ENCODE results near the gene ANKRD13B. TPM values are rescaled to one million over a fixed set of nuclear protein-coding genes. Genes with fewer than 3 reads are reported as not detected.

ANKRD13B gene
- total RNA-seq, 2 donors from 2014 or later = 2.7 to 30.0 TPM

DNA sequence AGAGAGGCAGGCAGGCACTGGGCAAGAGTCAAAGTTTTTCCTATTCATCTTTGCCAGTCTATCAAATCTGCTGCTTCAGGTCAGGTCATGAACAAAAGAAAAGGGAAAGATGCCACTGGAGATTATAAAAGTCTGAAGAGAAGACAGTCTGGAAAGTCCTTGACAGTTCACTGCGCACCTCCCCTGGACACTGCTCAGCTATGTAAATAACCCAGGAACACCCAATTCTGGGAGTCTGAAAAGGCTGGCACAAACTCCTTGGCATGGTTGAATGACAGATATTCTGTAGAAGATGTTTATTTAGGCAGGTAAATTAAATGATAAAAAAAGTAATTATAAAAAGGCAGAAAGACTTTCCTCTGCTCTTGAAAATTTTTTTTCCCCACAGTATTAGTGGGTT, 35.0 kb downstream of the ANKRD13B start:
- DNase-seq (ENCODE audit: low spot score) = peak; percentile 76
- Histone ChIP-seq H3K36me3 (no peaks in the 10 kb centered on the region), H3K4me1 (replicated peaks) (peaks cover 5% of the 10 kb centered on the region), H3K9me3 (no peaks in the 10 kb centered on the region), H3K4me3 (no peak overlapping the region), H3K27me3 (replicated peaks; ENCODE audit: insufficient read depth) (no peaks in the 10 kb centered on the region), H3K27ac (peak overlapping the region in 1 of 2 donors; percentile 23)
- intact Hi-C loops (cut with DNase I) = loop anchor here (5.0 kb wide), 1 partner anchor 134 kb away; no protein-coding TSS in a partner anchor
- 22% methylated on average over 1 of the region's 1 CpG for WGBS
- TF ChIP-seq POLR2A (IDR thresholded peaks at IDR 0.05) (no peak), POLR2AphosphoS5 (IDR thresholded peaks at IDR 0.05) (peak; percentile 85)

DNA sequence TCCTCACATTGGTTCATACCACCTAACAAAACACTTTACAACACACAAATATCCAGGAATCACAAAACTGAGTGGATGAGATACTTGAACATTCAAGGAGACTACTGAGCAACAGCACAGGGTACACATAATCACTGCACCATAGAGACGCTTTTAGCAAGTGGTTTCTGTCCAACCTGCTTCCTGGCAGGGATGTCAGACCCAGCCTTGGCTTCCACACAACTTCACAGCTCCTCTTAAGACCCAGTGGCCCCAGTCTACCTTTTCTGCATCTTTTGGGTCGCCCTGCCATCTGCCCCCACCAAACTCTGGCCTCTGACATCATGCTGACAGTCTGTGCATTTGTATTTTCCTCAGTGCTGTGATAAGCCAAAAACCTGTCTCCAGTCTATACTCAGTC, 35.7 kb downstream of the ANKRD13B start:
- Histone ChIP-seq H3K4me3 (no peak overlapping the region), H3K4me1 (replicated peaks) (peaks cover 5% of the 10 kb centered on the region), H3K27me3 (replicated peaks; ENCODE audit: insufficient read depth) (no peaks in the 10 kb centered on the region), H3K36me3 (no peaks in the 10 kb centered on the region), H3K9me3 (no peaks in the 10 kb centered on the region), H3K27ac (no peak overlapping the region)
- WGBS = 56% methylated on average over 2 of the region's 2 CpGs
- TF ChIP-seq POLR2A (IDR thresholded peaks at IDR 0.05) (no peak), POLR2AphosphoS5 (IDR thresholded peaks at IDR 0.05) (no peak)
- TF ChIP-seq, protein P1, sequence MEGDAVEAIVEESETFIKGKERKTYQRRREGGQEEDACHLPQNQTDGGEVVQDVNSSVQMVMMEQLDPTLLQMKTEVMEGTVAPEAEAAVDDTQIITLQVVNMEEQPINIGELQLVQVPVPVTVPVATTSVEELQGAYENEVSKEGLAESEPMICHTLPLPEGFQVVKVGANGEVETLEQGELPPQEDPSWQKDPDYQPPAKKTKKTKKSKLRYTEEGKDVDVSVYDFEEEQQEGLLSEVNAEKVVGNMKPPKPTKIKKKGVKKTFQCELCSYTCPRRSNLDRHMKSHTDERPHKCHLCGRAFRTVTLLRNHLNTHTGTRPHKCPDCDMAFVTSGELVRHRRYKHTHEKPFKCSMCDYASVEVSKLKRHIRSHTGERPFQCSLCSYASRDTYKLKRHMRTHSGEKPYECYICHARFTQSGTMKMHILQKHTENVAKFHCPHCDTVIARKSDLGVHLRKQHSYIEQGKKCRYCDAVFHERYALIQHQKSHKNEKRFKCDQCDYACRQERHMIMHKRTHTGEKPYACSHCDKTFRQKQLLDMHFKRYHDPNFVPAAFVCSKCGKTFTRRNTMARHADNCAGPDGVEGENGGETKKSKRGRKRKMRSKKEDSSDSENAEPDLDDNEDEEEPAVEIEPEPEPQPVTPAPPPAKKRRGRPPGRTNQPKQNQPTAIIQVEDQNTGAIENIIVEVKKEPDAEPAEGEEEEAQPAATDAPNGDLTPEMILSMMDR (IDR thresholded peaks at IDR 0.05) = no peak
- intact Hi-C loops (cut with DNase I) = loop anchor here (5.0 kb wide), 1 partner anchor 134 kb away; no protein-coding TSS in a partner anchor
- no peak for DNase-seq (ENCODE audit: low spot score)

DNA sequence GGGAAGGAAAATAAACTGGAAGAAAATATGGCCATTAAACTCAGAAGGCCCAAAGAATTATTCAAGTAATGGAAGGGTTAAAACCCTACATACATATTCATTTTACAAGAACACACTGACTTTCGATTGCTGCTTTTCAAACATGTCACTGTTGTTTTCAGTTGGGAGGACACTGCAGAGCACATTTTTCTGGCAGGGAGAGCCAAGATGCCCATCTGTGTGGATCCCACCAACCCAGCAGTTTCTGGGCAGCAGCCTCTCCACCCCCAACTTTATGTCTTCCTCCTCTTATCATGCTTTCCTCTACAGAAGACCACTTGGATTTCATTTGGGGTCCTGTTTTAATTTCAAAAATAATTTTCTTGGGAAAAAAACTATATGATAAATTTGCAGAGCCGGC, 36.9 kb downstream of the ANKRD13B start:
- no peak overlapping the region for H3K4me3 ChIP-seq
- DNase-seq (ENCODE audit: low spot score) = no peak
- TF ChIP-seq, protein P1 (IDR thresholded peaks at IDR 0.05) = no peak
- no peak for TF ChIP-seq POLR2AphosphoS5 (IDR thresholded peaks at IDR 0.05)
- TF ChIP-seq POLR2A (IDR thresholded peaks at IDR 0.05) = no peak
- intact Hi-C loops (cut with DNase I) = loop anchor here (5.0 kb wide), 1 partner anchor 132 kb away; no protein-coding TSS in a partner anchor
- WGBS = 50% methylated on average over 2 of the region's 2 CpGs
- no peaks in the 10 kb centered on the region for H3K9me3 ChIP-seq
- H3K4me1 ChIP-seq (replicated peaks) = peaks cover 5% of the 10 kb centered on the region
- no peaks in the 10 kb centered on the region for H3K27me3 ChIP-seq (replicated peaks; ENCODE audit: insufficient read depth)
- no peak overlapping the region for H3K27ac ChIP-seq
- H3K36me3 ChIP-seq = no peaks in the 10 kb centered on the region

DNA sequence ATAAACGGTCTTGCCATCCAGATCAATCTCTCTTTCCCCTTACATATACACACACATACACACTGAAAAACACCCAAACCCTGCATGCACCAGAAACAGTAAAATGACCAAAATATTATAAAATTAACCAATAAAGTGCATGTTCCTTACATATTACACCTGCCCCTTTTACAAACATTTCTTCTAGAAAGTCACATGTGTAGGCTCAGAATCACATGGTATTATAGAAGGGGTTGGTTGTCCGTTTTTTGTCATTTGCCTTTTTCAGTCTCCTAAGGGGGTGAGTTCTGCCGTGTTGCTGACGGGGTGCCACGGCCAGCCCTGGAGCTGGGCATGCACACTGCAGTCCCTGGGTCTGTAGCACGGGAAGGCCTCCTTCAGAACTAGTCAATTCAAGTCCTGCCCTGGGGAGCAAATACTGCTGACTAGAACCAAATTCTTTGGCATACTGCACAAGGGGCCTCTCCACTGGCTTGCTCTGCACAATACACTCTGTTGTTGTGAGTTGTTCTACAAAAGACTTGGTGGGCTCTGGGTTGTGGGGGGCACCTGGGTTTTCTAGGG, 37.8 kb downstream of the ANKRD13B start:
- no peak for DNase-seq (ENCODE audit: low spot score)
- Histone ChIP-seq H3K9me3 (no peaks in the 10 kb centered on the region), H3K36me3 (no peaks in the 10 kb centered on the region), H3K4me3 (no peak overlapping the region), H3K27ac (no peak overlapping the region), H3K4me1 (replicated peaks) (peaks cover 5% of the 10 kb centered on the region), H3K27me3 (replicated peaks; ENCODE audit: insufficient read depth) (no peaks in the 10 kb centered on the region)
- WGBS = 85% methylated on average over 6 of the region's 6 CpGs
- intact Hi-C loops (cut with DNase I) = no loop called here
- TF ChIP-seq, protein P1 (IDR thresholded peaks at IDR 0.05) = no peak
- no peak for TF ChIP-seq POLR2A (IDR thresholded peaks at IDR 0.05)
- no peak for TF ChIP-seq POLR2AphosphoS5 (IDR thresholded peaks at IDR 0.05)

DNA sequence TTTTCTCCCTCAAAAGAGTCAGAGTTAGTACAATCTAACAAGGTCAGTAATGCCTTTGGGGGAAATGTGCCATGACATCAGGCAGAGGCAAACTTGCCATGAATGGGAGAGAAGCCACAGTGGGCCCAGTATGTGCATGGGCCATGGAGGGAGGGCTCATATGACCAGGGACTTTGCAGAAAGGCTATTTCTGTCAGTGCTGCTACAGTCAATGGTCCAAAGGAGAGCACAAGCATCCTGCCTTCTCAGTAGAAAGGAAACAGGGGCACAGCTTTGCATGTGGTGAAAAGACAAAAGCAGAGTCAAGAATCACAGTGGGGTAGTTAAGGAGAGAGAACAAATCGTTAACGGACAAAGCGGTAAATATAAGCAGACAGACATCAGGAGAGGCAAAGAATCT, 41.0 kb downstream of the ANKRD13B start:
- DNase-seq (ENCODE audit: low spot score) = no peak
- peaks cover under 1% of the 10 kb centered on the region for H3K4me1 ChIP-seq (replicated peaks)
- intact Hi-C loops (cut with DNase I) = no loop called here
- H3K27me3 ChIP-seq (replicated peaks; ENCODE audit: insufficient read depth) = no peaks in the 10 kb centered on the region
- WGBS = 93% methylated on average over 3 of the region's 3 CpGs
- no peak overlapping the region for H3K4me3 ChIP-seq
- TF ChIP-seq, protein P1 (IDR thresholded peaks at IDR 0.05) = no peak
- TF ChIP-seq POLR2AphosphoS5 (IDR thresholded peaks at IDR 0.05) = no peak
- TF ChIP-seq POLR2A (IDR thresholded peaks at IDR 0.05) = no peak
- no peaks in the 10 kb centered on the region for H3K9me3 ChIP-seq
- H3K36me3 ChIP-seq = no peaks in the 10 kb centered on the region
- no peak overlapping the region for H3K27ac ChIP-seq
